HCT116 (cell line): Measurements from ENCODE around the gene FOXD3.

ENCODE experiments used
- ELF1 ChIP-seq: IDR thresholded peaks from 2 replicates; pipeline ENCODE4 v1.6.1; 2012; ENCODE audit warnings: low read depth, borderline replicate concordance
- POLR2A ChIP-seq: IDR thresholded peaks from 2 replicates; pipeline ENCODE4 v1.7.0; 2011; ENCODE audit warnings: borderline replicate concordance; ENCODE audit not compliant: insufficient read depth, insufficient read length; ENCODE audit errors: extremely low read depth
- POLR2AphosphoS5 ChIP-seq: IDR thresholded peaks from 2 replicates; pipeline ENCODE4 v1.6.1; 2011; ENCODE audit warnings: mild to moderate bottlenecking, low read depth, low read length, moderate library complexity
- RAD21 ChIP-seq: IDR thresholded peaks from 2 replicates; pipeline ENCODE4 v1.6.1; 2012; ENCODE audit warnings: low read depth, mild to moderate bottlenecking
- SIN3A ChIP-seq: IDR thresholded peaks from 2 replicates; pipeline ENCODE4 v1.6.1; 2012; ENCODE audit warnings: low read depth
- TCF7L2 ChIP-seq: IDR thresholded peaks from 2 replicates; pipeline ENCODE4 v1.7.0; 2011; ENCODE audit warnings: borderline replicate concordance, inconsistent platforms; ENCODE audit not compliant: insufficient read depth, insufficient read length; ENCODE audit errors: extremely low read depth
- ZNF274 ChIP-seq: fragments of 200-500 bp; sonication (Bioruptor generic); IDR thresholded peaks from 2 replicates; pipeline ENCODE4 v1.6.1; 2014; ENCODE audit warnings: mild to moderate bottlenecking, low read depth, low read length, inconsistent platforms
- TF ChIP-seq, protein P1 (sequence below): IDR thresholded peaks from 2 replicates; pipeline ENCODE4 v1.6.1; 2012
- TF ChIP-seq, protein P2 (sequence below), 3 experiments: fragments of 200-600 bp in 1 of 3; sonication (generic) in 1 of 3; IDR thresholded peaks in 2 of 3; conservative IDR thresholded peaks in 1 of 3; 2 replicates each; pipeline ENCODE4 v1.5.1; 2012 to 2017; ENCODE audit warnings: low read depth in 2 of 3, low read length in 2 of 3, antibody characterized with exemption in 1 of 3, borderline replicate concordance in 1 of 3, control low read depth in 1 of 3, mild to moderate bottlenecking in 1 of 3, mixed read lengths in 1 of 3, mixed run types in 1 of 3, moderate library complexity in 1 of 3; ENCODE audit not compliant: insufficient read depth in 1 of 3
- TF ChIP-seq, protein P3 (sequence below): IDR thresholded peaks from 2 replicates; pipeline ENCODE4 v1.6.1; 2012; ENCODE audit warnings: low read depth

DNA sequence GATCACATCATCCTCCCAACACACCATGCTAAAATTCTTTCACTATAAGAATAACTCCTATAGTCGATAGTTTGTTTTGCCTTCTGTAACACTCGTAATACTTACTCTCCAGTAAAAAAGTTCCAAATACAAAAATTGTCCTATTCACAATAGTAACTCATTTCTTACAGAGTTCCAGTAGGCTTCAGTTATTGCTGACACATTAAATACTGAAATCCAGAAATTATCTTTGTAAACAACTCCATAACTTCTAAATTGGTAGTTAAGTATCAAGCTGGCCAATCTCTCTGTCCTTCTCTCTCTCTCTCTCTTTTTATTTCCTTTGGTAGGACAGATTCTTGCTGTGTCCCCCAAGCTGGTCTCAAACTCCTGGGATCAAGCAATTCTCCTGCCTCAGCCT lies 49.6 kb upstream of the FOXD3 start:
- TF ChIP-seq, protein P1, sequence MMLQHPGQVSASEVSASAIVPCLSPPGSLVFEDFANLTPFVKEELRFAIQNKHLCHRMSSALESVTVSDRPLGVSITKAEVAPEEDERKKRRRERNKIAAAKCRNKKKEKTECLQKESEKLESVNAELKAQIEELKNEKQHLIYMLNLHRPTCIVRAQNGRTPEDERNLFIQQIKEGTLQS, result no peak
- no peak for TF ChIP-seq SIN3A
- TF ChIP-seq, protein P2, sequence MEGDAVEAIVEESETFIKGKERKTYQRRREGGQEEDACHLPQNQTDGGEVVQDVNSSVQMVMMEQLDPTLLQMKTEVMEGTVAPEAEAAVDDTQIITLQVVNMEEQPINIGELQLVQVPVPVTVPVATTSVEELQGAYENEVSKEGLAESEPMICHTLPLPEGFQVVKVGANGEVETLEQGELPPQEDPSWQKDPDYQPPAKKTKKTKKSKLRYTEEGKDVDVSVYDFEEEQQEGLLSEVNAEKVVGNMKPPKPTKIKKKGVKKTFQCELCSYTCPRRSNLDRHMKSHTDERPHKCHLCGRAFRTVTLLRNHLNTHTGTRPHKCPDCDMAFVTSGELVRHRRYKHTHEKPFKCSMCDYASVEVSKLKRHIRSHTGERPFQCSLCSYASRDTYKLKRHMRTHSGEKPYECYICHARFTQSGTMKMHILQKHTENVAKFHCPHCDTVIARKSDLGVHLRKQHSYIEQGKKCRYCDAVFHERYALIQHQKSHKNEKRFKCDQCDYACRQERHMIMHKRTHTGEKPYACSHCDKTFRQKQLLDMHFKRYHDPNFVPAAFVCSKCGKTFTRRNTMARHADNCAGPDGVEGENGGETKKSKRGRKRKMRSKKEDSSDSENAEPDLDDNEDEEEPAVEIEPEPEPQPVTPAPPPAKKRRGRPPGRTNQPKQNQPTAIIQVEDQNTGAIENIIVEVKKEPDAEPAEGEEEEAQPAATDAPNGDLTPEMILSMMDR (IDR thresholded peaks at IDR 0.05 in 2 of 3, conservative IDR thresholded peaks at IDR 0.05 in 1 of 3; ENCODE audit: borderline replicate concordance in 1 of 3, insufficient read depth in 1 of 3, low read depth in 2 of 3, low read length in 2 of 3), result no peak
- TF ChIP-seq ZNF274, result no peak
- no peak for TF ChIP-seq ELF1
- TF ChIP-seq, protein P3, sequence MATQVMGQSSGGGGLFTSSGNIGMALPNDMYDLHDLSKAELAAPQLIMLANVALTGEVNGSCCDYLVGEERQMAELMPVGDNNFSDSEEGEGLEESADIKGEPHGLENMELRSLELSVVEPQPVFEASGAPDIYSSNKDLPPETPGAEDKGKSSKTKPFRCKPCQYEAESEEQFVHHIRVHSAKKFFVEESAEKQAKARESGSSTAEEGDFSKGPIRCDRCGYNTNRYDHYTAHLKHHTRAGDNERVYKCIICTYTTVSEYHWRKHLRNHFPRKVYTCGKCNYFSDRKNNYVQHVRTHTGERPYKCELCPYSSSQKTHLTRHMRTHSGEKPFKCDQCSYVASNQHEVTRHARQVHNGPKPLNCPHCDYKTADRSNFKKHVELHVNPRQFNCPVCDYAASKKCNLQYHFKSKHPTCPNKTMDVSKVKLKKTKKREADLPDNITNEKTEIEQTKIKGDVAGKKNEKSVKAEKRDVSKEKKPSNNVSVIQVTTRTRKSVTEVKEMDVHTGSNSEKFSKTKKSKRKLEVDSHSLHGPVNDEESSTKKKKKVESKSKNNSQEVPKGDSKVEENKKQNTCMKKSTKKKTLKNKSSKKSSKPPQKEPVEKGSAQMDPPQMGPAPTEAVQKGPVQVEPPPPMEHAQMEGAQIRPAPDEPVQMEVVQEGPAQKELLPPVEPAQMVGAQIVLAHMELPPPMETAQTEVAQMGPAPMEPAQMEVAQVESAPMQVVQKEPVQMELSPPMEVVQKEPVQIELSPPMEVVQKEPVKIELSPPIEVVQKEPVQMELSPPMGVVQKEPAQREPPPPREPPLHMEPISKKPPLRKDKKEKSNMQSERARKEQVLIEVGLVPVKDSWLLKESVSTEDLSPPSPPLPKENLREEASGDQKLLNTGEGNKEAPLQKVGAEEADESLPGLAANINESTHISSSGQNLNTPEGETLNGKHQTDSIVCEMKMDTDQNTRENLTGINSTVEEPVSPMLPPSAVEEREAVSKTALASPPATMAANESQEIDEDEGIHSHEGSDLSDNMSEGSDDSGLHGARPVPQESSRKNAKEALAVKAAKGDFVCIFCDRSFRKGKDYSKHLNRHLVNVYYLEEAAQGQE, result no peak
- TF ChIP-seq POLR2AphosphoS5, result no peak
- TF ChIP-seq RAD21, result no peak
- no peak for TF ChIP-seq TCF7L2
- no peak for TF ChIP-seq POLR2A
